Upper lobe of left lung (tissue), 4 donors: ENCODE data around the gene TRAF1.

Experiments used
- POLR2A ChIP-seq, 4 donors: fragments of 450-650 bp; IDR thresholded peaks; one replicate each; pipeline ENCODE4 v1.5.1; 2016 to 2017; ENCODE audit warnings: antibody characterized with exemption in 4 of 4, mild to moderate bottlenecking in 2 of 4
- TF ChIP-seq, protein P1 (sequence below), 6 experiments: fragments of 450-650 bp in 4 of 6; fragments of 200-600 bp in 2 of 6; sonication (generic) in 2 of 6; IDR thresholded peaks; one replicate each; pipeline ENCODE4 v1.5.1; 2016 to 2019; ENCODE audit warnings: antibody characterized with exemption in 6 of 6

GRCh38 chr9:120867676-120868338 is 58.8 kb downstream of the TRAF1 start:
- TF ChIP-seq POLR2A (IDR thresholded peaks at IDR 0.05), result no peak
- TF ChIP-seq, protein P1, sequence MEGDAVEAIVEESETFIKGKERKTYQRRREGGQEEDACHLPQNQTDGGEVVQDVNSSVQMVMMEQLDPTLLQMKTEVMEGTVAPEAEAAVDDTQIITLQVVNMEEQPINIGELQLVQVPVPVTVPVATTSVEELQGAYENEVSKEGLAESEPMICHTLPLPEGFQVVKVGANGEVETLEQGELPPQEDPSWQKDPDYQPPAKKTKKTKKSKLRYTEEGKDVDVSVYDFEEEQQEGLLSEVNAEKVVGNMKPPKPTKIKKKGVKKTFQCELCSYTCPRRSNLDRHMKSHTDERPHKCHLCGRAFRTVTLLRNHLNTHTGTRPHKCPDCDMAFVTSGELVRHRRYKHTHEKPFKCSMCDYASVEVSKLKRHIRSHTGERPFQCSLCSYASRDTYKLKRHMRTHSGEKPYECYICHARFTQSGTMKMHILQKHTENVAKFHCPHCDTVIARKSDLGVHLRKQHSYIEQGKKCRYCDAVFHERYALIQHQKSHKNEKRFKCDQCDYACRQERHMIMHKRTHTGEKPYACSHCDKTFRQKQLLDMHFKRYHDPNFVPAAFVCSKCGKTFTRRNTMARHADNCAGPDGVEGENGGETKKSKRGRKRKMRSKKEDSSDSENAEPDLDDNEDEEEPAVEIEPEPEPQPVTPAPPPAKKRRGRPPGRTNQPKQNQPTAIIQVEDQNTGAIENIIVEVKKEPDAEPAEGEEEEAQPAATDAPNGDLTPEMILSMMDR (IDR thresholded peaks at IDR 0.05), result no peak
